Mesenchymal stem cell (in vitro differentiated cells and primary cell): ENCODE measurements around the gene MAP3K6.
"Not testable (repeated sequence)": the region's sequence is repeated elsewhere in the genome, so short reads cannot be mapped to it uniquely, and the experiment has no call there.

ENCODE experiments used
- DNase-seq: peaks from one replicate; pipeline ENCODE4 v3.0.0-alpha.2; 2013
- H2AFZ ChIP-seq: one replicate; pipeline ENCODE4 v1.6.1; 2013; ENCODE audit warnings: low read depth, mild to moderate bottlenecking, control low read depth, inconsistent platforms, low read length, moderate library complexity
- H2AK5ac ChIP-seq: 2 replicates; pipeline ENCODE4 v1.6.1; 2013; ENCODE audit warnings: low read length, moderate library complexity, mild to moderate bottlenecking, inconsistent platforms; ENCODE audit not compliant: severe bottlenecking
- H2BK120ac ChIP-seq: one replicate; pipeline ENCODE4 v1.6.1; 2013; ENCODE audit warnings: low read depth, mild to moderate bottlenecking, inconsistent platforms, low read length, moderate library complexity
- H2BK12ac ChIP-seq, 2 experiments: one replicate each; pipeline ENCODE4 v1.6.1; 2013; ENCODE audit warnings: inconsistent platforms in 2 of 2, low read length in 2 of 2, mild to moderate bottlenecking in 2 of 2, moderate library complexity in 2 of 2, control low read depth in 1 of 2
- H2BK15ac ChIP-seq: one replicate; pipeline ENCODE4 v1.6.1; 2013; ENCODE audit warnings: mild to moderate bottlenecking, low read depth, inconsistent platforms; ENCODE audit not compliant: poor library complexity, severe bottlenecking
- H2BK5ac ChIP-seq: 2 replicates; pipeline ENCODE4 v1.6.1; 2013; ENCODE audit warnings: low read depth, mild to moderate bottlenecking, low read length, control low read depth, inconsistent platforms; ENCODE audit not compliant: poor library complexity, severe bottlenecking
- H3K14ac ChIP-seq, 2 experiments: one replicate each; pipeline ENCODE4 v1.6.1; 2013; ENCODE audit warnings: inconsistent platforms in 2 of 2, low read length in 2 of 2, control low read depth in 1 of 2, mild to moderate bottlenecking in 1 of 2, moderate library complexity in 1 of 2
- H3K18ac ChIP-seq, 2 experiments: one replicate each; pipeline ENCODE4 v1.6.1; 2013; ENCODE audit warnings: inconsistent platforms in 2 of 2, low read length in 2 of 2, control low read depth in 1 of 2, low read depth in 1 of 2, mild to moderate bottlenecking in 1 of 2
- H3K23ac ChIP-seq, 2 experiments: one replicate each; pipeline ENCODE4 v1.6.1; 2013; ENCODE audit warnings: inconsistent platforms in 2 of 2, low read length in 2 of 2, mild to moderate bottlenecking in 2 of 2, moderate library complexity in 2 of 2, control low read depth in 1 of 2
- H3K27ac ChIP-seq: 2 replicates; pipeline ENCODE4 v1.5.1; 2013; ENCODE audit warnings: mild to moderate bottlenecking, moderate library complexity, low read length, control low read depth, inconsistent platforms; ENCODE audit not compliant: poor library complexity, severe bottlenecking
- H3K27me3 ChIP-seq, 2 experiments: 2 replicates each; pipeline versions ENCODE4 v1.6.1 to v1.7.0; 2013; ENCODE audit warnings: low read length in 2 of 2, mild to moderate bottlenecking in 2 of 2, moderate library complexity in 2 of 2, control low read depth in 1 of 2, inconsistent platforms in 1 of 2; ENCODE audit not compliant: control insufficient read depth in 1 of 2, insufficient read depth in 1 of 2
- H3K36me3 ChIP-seq, 2 experiments: 2 replicates each; pipeline versions ENCODE4 v1.6.1 to v1.7.0; 2013; ENCODE audit warnings: low read length in 2 of 2, control low read depth in 1 of 2, inconsistent platforms in 1 of 2, low read depth in 1 of 2, mild to moderate bottlenecking in 1 of 2; ENCODE audit not compliant: insufficient read depth in 2 of 2, control insufficient read depth in 1 of 2
- H3K4ac ChIP-seq, 2 experiments: one replicate each; pipeline ENCODE4 v1.6.1; 2013; ENCODE audit warnings: inconsistent platforms in 2 of 2, low read length in 2 of 2, mild to moderate bottlenecking in 2 of 2, moderate library complexity in 2 of 2, control low read depth in 1 of 2, low read depth in 1 of 2
- H3K4me1 ChIP-seq: 2 replicates; pipeline ENCODE4 v1.6.1; 2013; ENCODE audit warnings: low read depth, low read length, control low read depth; ENCODE audit not compliant: control insufficient read depth, insufficient read depth
- H3K4me2 ChIP-seq: 2 replicates; pipeline ENCODE4 v1.6.1; 2013; ENCODE audit warnings: low read length, mild to moderate bottlenecking, inconsistent platforms; ENCODE audit not compliant: poor library complexity, severe bottlenecking
- H3K4me3 ChIP-seq, 2 experiments: 2 replicates each; pipeline versions ENCODE4 v1.5.1 to v1.7.0; 2013; ENCODE audit warnings: low read length in 2 of 2, mild to moderate bottlenecking in 2 of 2, control low read depth in 1 of 2, low read depth in 1 of 2; ENCODE audit not compliant: insufficient read depth in 1 of 2
- H3K79me1 ChIP-seq: replicated peaks from 2 replicates; pipeline ENCODE4 v1.6.1; 2013; ENCODE audit warnings: mild to moderate bottlenecking, control low read depth, low read length, inconsistent platforms; ENCODE audit not compliant: poor library complexity, severe bottlenecking
- H3K9ac ChIP-seq: 2 replicates; pipeline ENCODE4 v1.7.0; 2013; ENCODE audit warnings: mild to moderate bottlenecking, low read length, moderate library complexity
- H3K9me3 ChIP-seq: 2 replicates; pipeline ENCODE4 v1.7.0; 2013; ENCODE audit warnings: mild to moderate bottlenecking, low read length; ENCODE audit not compliant: control insufficient read depth
- H4K8ac ChIP-seq: one replicate; pipeline ENCODE4 v1.6.1; 2013; ENCODE audit warnings: inconsistent platforms, mild to moderate bottlenecking, low read length, moderate library complexity
- H4K91ac ChIP-seq: one replicate; pipeline ENCODE4 v1.6.1; 2013; ENCODE audit warnings: mild to moderate bottlenecking, low read length, inconsistent platforms
- WGBS: methylation state at CpG from one replicate; pipeline ENCODE4 v1.1.7; 2013; ENCODE audit warnings: mixed read lengths; 5-methylcytosine and 5-hydroxymethylcytosine counted together

Gene MAP3K6

GRCh38 chr1:27392096-27392777 is 25.5 kb upstream of the MAP3K6 start, which contains the start of gene GPR3:
TSS of gene GPR3 (plus strand) at chr1:27392622. CDS start at chr1:27393799, 1,177 bp downstream.
- peaks cover 0 to 8% of the 10 kb centered on the region in 2 experiments for H3K27me3 ChIP-seq
- peak within 1 kb of the TSS; percentile 95 for H3K9ac ChIP-seq
- H2BK120ac ChIP-seq, result peak within 1 kb of the TSS; percentile 78
- peak within 1 kb of the TSS; percentile 80 for H4K8ac ChIP-seq
- peak within 1 kb of the TSS; percentile 57 to 91 for H2BK12ac ChIP-seq
- peak within 1 kb of the TSS; percentile 47 for H2BK5ac ChIP-seq
- no peaks in the 10 kb centered on the region for H3K9me3 ChIP-seq
- peak within 1 kb of the TSS; percentile 63 to 82 for H3K18ac ChIP-seq
- peaks cover 18% of the 10 kb centered on the region for H3K4me1 ChIP-seq
- peaks cover 0 to 6% of the 10 kb centered on the region in 2 experiments for H3K36me3 ChIP-seq
- no peak within 1 kb of the TSS for H3K14ac ChIP-seq
- H3K79me1 ChIP-seq, result peaks cover 6% of the 10 kb centered on the region
- DNase-seq, result peak; percentile 94
- H2AFZ ChIP-seq, result peak within 1 kb of the TSS; percentile 67
- H3K23ac ChIP-seq, result no peak within 1 kb of the TSS
- H3K4me2 ChIP-seq, result peak within 1 kb of the TSS; percentile 94
- peak within 1 kb of the TSS; percentile 72 for H4K91ac ChIP-seq
- peak within 1 kb of the TSS; percentile 68 to 88 for H3K4me3 ChIP-seq
- peak within 1 kb of the TSS; percentile 94 for H2BK15ac ChIP-seq
- peak within 1 kb of the TSS; percentile 37 for H2AK5ac ChIP-seq
- H3K27ac ChIP-seq, result no peak within 1 kb of the TSS
- WGBS, result 9% methylated on average over 62 of the region's 69 CpGs
- peak within 1 kb of the TSS; percentile 58 to 79 for H3K4ac ChIP-seq

- peak overlapping the region in 1 of 2 experiments; percentile 88 for H3K4me3 ChIP-seq
Observed at GRCh38 chr1:27391511-27392095, 24.8 kb upstream of the MAP3K6 start.

GRCh38 chr1:27388337-27389005 is 21.7 kb upstream of the MAP3K6 start:
- Histone ChIP-seq H3K9ac (no peak overlapping the region), H2BK120ac (no peak overlapping the region), H4K8ac (no peak overlapping the region), H2BK12ac (no peak overlapping the region), H2AK5ac (no peak overlapping the region), H2AFZ (no peak overlapping the region), H3K27ac (no peak overlapping the region), H4K91ac (no peak overlapping the region), H3K14ac (no peak overlapping the region), H2BK15ac (no peak overlapping the region), H3K79me1 (peaks cover 3% of the 10 kb centered on the region), H3K18ac (no peak overlapping the region), H3K4ac (no peak overlapping the region), H3K4me3 (no peak overlapping the region), H3K9me3 (no peaks in the 10 kb centered on the region), H3K23ac (no peak overlapping the region), H3K36me3 (no peaks in the 10 kb centered on the region), H2BK5ac (no peak overlapping the region), H3K4me1 (peaks cover 16% of the 10 kb centered on the region), H3K4me2 (no peak overlapping the region), H3K27me3 (peaks cover 8 to 10% of the 10 kb centered on the region in 2 experiments)
- peak; percentile 52 for DNase-seq
- WGBS, result 41% methylated on average over 5 of the region's 5 CpGs

More at GRCh38 chr1:27391511-27392095, 24.8 kb upstream of the MAP3K6 start:
- peak overlapping the region; percentile 57 to 91 for H2BK12ac ChIP-seq
- peak overlapping the region; percentile 95 for H3K9ac ChIP-seq
- no peak overlapping the region for H2BK5ac ChIP-seq
- H2AK5ac ChIP-seq, result peak overlapping the region; percentile 2
- peak overlapping the region; percentile 94 for H2BK15ac ChIP-seq
- peaks cover 4 to 8% of the 10 kb centered on the region in 2 experiments for H3K27me3 ChIP-seq
- peak overlapping the region; percentile 80 for H4K8ac ChIP-seq
- H3K36me3 ChIP-seq, result peaks cover 0 to 6% of the 10 kb centered on the region in 2 experiments
- 60% methylated on average over 13 of the region's 13 CpGs for WGBS
- no peak overlapping the region for H3K27ac ChIP-seq
- peaks cover 6% of the 10 kb centered on the region for H3K79me1 ChIP-seq
- no peak overlapping the region for H3K14ac ChIP-seq
- no peaks in the 10 kb centered on the region for H3K9me3 ChIP-seq
- peak overlapping the region in 1 of 2 experiments; percentile 17 for H3K4ac ChIP-seq
- H4K91ac ChIP-seq, result peak overlapping the region; percentile 72
- no peak for DNase-seq
- no peak overlapping the region for H3K23ac ChIP-seq
- H3K4me1 ChIP-seq, result peaks cover 18% of the 10 kb centered on the region
- H3K4me2 ChIP-seq, result peak overlapping the region; percentile 94
- H2BK120ac ChIP-seq, result no peak overlapping the region
- H2AFZ ChIP-seq, result no peak overlapping the region
- H3K18ac ChIP-seq, result peak overlapping the region in 1 of 2 experiments; percentile 73

- not testable (repeated sequence) for H3K14ac ChIP-seq, H4K91ac ChIP-seq, H3K4me2 ChIP-seq, H3K23ac ChIP-seq, H3K4ac ChIP-seq, H2BK120ac ChIP-seq, DNase-seq, H4K8ac ChIP-seq, H3K79me1 ChIP-seq, H3K18ac ChIP-seq, H3K9ac ChIP-seq, H3K4me1 ChIP-seq, H2BK12ac ChIP-seq, H3K9me3 ChIP-seq, H2AK5ac ChIP-seq, H2BK15ac ChIP-seq, H3K4me3 ChIP-seq, H3K36me3 ChIP-seq, H2BK5ac ChIP-seq, H2AFZ ChIP-seq, H3K27ac ChIP-seq
- peaks cover 19 to 27% of the 10 kb centered on the region in 2 experiments for H3K27me3 ChIP-seq
- 90% methylated on average over 2 of the region's 3 CpGs for WGBS
Observed at GRCh38 chr1:27384797-27385196, 18.0 kb upstream of the MAP3K6 start.
